ENCODE measurements around the gene TEDDM1. TPM values are rescaled to one million over a fixed set of nuclear protein-coding genes. Genes with fewer than 3 reads are reported as not detected.

Gene TEDDM1
- total and polyA plus RNA-seq, 8 donors: 0.05 TPM; not detected in 7

- ATAC-seq: no peak
- no peaks in the 10 kb centered on the region for H3K36me3 ChIP-seq
- no peak for FAIRE-seq
- DNase-seq: no peak
- H3K27me3 ChIP-seq: no peaks in the 10 kb centered on the region
- H3K27ac ChIP-seq: peak overlapping the region in 2 of 4 donors; percentile 24 to 56
- no peak overlapping the region for H3K4me3 ChIP-seq
- intact Hi-C loops (cut with DNase I): loop anchor here in 2 of 3 donors (5.0 kb wide), 2 partner anchors 256 to 311 kb away; no protein-coding TSS in a partner anchor
- no peaks in the 10 kb centered on the region for H3K9me3 ChIP-seq
- no peak for TF ChIP-seq CTCF (IDR thresholded peaks at IDR 0.05)
- 85 to 93% methylated on average over 8 of the region's 8 CpGs for WGBS, 2 donors
- peaks cover 0 to 3% (median 0%) of the 10 kb centered on the region in 3 donors for H3K4me1 ChIP-seq
These were observed 2.6 kb downstream of the TEDDM1 start for GRCh38 chr1:182397653-182398393.

GRCh38 chr1:182395906-182396305 lies 4.6 kb downstream of the TEDDM1 start:
- Histone ChIP-seq H3K27ac (no peak overlapping the region), H3K9me3 (no peaks in the 10 kb centered on the region), H3K4me1 (peaks cover 0 to 3% (median 0%) of the 10 kb centered on the region in 3 donors), H3K36me3 (no peaks in the 10 kb centered on the region), H3K4me3 (no peak overlapping the region), H3K27me3 (no peaks in the 10 kb centered on the region)
- TF ChIP-seq CTCF (IDR thresholded peaks at IDR 0.05): no peak
- intact Hi-C loops (cut with DNase I): loop anchor here in 2 of 3 donors (5.0 kb wide), 2 partner anchors 254 to 309 kb away; no protein-coding TSS in a partner anchor
- DNase-seq (no peak), FAIRE-seq (no peak), ATAC-seq (no peak)
- WGBS, 2 donors: 85 to 94% methylated on average over 3 of the region's 3 CpGs

- intact Hi-C loops (cut with DNase I): loop anchor here in 2 of 3 donors (5.0 kb wide), 3 partner anchors 82 to 307 kb away; no protein-coding TSS in a partner anchor
- no peaks in the 10 kb centered on the region for H3K36me3 ChIP-seq
- ATAC-seq: no peak
These were observed 6.3 kb downstream of the TEDDM1 start for GRCh38 chr1:182394055-182394775.

More at GRCh38 chr1:182394055-182394775, 6.3 kb downstream of the TEDDM1 start:
- Histone ChIP-seq H3K27me3 (no peaks in the 10 kb centered on the region), H3K27ac (peak overlapping the region in 2 of 4 donors; percentile 5 to 17), H3K4me1 (peaks cover 0 to 3% (median 0%) of the 10 kb centered on the region in 3 donors), H3K4me3 (no peak overlapping the region), H3K9me3 (no peaks in the 10 kb centered on the region)
- TF ChIP-seq CTCF (IDR thresholded peaks at IDR 0.05): no peak
- DNase-seq (no peak), FAIRE-seq (no peak)
- 71 to 78% methylated on average over 5 of the region's 5 CpGs for WGBS, 2 donors
